GM18508 (cell line): ENCODE measurements around the gene PCDHGA7.
A peak's percentile ranks its signal among the peaks of the same experiment; 100 is the strongest.
"Not testable (repeated sequence)": the region's sequence is repeated elsewhere in the genome, so short reads cannot be mapped to it uniquely, and the experiment has no call there.

Source experiments
- ATAC-seq: cut with Tn5 transposase; IDR thresholded peaks from one replicate; pipeline ENCODE4 v1.9.1; 2021; ENCODE audit warnings: moderate number of reproducible peaks; ENCODE audit not compliant: insufficient read depth, unreplicated experiment

The PCDHGA7 gene

DNA sequence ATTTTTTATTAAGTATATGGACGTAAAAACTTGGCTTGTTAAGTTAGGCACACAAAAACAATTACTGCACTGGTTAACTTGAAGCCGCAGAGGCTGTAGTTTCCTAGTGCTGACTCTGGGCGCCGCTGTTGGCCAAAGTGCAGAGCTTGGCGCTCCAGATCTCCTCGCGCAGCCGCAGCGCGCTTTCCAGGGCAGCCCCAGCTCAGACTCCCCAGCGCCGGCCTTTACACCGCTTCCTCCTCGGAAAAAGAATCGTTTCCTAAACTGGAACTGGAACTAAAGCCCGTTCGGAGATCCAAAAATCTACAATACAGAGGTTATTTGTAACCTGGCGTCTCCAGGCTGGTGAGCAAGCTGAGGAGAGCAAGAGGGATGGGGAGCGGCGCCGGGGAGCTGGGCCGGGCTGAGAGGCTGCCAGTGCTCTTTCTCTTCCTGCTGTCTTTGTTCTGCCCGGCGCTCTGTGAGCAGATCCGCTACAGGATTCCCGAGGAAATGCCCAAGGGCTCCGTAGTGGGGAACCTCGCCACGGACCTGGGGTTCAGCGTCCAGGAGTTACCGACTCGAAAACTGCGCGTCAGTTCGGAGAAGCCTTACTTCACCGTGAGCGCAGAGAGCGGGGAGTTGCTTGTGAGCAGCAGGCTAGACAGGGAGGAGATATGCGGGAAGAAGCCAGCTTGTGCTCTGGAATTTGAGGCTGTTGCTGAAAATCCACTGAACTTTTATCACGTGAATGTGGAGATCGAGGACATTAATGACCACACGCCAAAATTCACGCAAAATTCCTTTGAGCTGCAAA, 15.4 kb downstream of the PCDHGA7 start, which contains the start of gene PCDHGB5:
Gene PCDHGB5 (plus strand): TSS at position 192 of the 796 bp plus-strand sequence. CDS start 181 bp downstream, at position 373.
- ATAC-seq = peak; percentile 97

DNA sequence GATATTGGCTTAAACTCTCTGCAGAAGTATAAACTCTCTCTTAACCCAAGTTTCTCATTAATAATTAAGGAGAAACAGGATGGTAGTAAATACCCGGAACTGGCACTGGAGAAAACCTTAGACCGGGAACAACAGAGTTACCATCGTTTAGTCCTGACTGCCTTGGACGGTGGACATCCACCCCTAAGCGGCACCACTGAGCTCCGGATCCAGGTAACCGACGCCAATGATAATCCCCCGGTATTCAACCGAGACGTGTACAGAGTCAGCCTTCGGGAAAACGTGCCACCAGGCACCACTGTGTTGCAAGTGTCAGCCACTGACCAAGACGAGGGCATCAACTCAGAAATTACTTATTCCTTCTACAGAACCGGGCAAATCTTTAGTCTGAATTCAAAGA, 16.1 kb downstream of the PCDHGA7 start:
- ATAC-seq = no peak

DNA sequence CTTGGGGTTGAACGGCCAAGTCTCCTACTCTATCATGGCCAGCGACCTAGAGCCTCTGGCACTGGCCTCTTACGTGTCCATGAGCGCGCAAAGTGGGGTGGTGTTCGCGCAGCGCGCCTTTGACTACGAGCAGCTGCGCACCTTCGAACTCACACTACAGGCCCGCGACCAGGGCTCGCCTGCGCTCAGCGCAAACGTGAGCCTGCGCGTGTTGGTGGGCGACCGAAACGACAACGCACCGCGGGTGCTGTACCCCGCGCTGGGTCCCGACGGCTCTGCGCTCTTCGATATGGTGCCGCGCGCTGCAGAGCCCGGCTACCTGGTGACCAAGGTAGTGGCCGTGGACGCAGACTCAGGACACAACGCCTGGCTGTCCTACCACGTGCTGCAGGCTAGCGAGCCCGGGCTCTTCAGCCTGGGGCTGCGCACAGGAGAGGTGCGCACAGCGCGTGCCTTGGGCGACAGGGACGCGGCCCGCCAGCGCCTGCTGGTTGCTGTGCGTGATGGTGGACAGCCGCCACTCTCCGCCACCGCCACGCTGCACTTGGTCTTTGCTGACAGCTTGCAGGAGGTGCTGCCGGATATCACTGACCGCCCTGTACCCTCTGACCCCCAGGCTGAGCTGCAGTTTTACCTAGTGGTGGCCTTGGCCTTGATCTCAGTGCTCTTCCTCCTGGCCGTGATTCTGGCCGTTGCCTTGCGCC, 17.2 kb downstream of the PCDHGA7 start:
- no peak for ATAC-seq

DNA sequence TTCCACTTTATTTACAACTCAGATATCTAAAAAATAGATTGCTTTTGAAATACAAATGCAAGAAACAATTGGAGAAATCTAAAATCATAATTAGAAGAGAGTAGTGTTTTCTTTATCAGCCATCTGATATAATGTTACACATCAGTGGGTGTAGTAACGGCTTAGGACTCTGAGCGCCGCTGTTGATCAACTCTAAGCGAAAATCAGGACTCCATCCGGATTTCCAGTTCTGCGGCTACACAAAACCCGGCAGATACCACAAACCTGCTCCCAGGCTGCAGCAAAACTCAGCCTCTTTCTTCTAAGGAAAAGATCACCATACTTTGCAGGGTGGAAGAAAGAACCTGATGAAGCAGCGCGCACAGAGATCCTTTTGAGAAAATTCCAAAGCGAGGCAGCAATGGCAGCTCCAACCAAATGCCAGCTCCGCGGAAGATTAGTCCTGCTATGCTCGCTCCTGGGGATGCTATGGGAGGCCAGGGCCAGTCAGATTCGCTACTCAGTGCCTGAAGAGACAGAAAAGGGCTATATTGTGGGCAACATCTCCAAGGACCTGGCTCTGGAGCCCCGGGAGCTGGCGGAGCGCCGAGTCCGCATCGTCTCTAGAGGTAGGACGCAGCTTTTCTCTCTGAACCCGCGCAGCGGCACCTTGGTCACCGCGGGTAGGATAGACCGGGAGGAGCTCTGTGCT, 20.2 kb downstream of the PCDHGA7 start, which contains the start of gene PCDHGA9:
Gene PCDHGA9 (plus strand): TSS at position 226 of the 691 bp plus-strand sequence. CDS start 175 bp downstream, at position 401.
- no peak for ATAC-seq

DNA sequence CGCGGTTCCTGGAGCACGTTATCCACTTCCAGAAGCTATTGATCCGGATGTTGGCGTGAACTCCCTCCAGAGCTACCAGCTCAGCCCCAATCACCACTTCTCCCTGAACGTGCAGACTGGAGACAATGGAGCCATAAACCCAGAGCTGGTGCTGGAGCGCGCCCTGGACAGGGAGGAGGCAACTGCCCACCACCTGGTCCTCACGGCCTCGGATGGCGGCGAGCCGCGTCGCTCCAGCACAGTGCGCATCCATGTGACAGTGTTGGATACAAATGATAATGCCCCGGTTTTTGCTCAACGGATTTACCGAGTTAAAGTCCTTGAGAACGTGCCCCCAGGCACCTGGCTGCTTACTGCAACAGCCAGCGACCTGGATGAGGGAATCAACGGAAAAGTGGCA, 20.8 kb downstream of the PCDHGA7 start:
- ATAC-seq = no peak

DNA sequence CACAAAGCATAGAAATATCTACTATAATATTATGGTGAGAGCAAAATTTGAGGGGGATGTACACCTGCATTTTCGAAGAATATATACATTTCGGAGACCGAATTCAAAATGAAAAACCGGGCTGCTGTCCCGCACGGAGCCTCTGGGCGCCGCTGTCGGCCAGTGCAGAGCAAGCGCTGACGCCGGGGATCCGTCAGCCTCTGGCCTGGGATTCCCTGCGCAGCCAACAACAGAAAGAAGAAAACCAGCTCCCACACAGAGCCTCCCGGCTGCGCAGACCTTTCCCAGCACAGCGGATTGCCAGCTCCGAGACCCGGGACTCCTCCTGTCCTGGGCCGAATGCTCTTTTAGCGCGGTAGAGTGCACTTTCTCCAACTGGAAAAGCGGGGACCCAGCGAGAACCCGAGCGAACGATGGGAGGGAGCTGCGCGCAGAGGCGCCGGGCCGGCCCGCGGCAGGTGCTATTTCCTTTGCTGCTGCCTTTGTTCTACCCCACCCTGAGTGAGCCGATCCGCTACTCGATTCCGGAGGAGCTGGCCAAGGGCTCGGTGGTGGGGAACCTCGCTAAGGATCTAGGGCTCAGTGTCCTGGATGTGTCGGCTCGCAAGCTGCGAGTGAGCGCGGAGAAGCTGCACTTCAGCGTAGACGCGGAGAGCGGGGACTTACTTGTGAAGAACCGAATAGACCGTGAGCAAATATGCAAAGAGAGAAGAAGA, 25.4 kb downstream of the PCDHGA7 start, which contains the start of gene PCDHGB6:
Gene PCDHGB6 (plus strand): TSS at position 232 of the 716 bp plus-strand sequence. CDS start 182 bp downstream, at position 414.
- not testable (repeated sequence) for ATAC-seq

DNA sequence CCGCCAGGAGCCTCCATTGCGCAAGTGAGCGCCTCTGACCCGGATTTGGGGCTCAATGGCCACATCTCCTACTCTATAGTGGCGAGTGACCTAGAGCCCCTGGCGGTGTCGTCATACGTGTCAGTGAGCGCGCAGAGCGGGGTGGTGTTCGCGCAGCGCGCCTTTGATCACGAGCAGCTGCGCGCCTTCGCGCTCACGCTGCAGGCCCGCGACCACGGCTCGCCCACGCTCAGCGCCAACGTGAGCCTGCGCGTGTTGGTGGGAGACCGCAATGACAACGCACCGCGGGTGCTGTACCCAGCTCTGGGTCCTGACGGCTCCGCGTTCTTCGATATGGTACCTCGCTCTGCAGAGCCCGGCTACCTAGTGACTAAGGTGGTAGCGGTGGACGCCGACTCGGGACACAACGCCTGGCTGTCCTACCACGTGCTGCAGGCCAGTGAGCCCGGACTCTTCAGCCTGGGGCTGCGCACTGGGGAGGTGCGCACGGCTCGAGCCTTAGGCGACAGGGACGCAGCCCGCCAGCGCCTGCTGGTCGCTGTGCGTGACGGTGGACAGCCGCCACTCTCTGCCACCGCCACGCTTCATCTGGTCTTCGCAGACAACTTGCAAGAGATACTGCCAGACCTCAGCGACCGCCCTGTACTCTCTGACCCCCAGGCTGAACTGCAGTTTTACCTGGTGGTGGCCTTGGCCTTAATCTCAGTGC, 27.2 kb downstream of the PCDHGA7 start:
- ATAC-seq = no peak

DNA sequence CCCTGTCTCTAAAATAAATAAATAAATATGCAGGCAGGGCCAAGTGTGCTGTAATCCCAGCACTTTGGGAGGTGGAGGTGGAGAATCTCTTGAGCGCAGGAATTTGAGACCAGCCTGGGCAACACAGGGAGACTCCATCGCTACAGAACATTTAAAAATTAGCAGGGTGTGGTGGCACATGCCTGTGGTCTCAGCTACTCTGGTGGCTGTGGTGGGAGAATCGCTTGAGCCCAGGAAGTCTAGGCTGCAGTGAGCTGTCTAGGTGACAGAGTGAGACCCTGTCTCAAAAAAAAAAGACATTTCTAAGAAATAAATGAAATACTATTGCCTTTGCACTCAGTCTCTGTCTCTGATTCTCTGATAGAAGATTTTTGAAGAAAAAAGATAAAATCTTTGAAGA, 29.0 kb downstream of the PCDHGA7 start:
- ATAC-seq = no peak

DNA sequence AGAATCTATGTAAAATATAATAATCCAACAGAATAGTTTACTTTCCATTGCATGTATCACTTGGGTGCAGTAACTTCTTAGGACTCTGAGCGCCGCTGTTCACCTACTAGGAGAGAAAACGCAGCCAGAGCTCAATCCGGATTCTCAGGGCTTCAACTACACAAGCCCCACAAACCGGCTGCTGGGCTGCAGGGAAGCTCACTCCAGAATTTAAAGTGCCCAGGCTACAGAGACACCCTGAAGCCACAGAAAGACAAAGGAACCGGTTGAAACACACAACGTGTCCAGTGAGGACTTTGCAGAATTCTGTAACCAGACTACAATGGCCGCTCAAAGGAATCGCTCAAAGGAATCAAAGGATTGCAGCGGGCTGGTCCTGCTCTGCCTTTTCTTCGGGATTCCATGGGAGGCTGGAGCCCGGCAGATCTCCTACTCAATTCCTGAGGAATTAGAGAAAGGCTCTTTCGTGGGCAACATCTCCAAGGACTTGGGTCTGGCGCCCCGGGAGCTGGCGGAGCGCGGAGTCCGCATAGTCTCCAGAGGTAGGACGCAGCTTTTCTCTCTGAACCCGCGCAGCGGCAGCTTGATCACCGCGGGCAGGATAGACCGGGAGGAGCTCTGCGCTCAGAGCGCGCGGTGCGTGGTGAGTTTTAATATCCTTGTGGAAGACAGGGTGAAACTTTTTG, 30.5 kb downstream of the PCDHGA7 start, which contains the start of gene PCDHGA10:
Gene PCDHGA10 (plus strand): TSS at position 134 of the 686 bp plus-strand sequence. CDS start 189 bp downstream, at position 323.
- ATAC-seq = peak; percentile 69

DNA sequence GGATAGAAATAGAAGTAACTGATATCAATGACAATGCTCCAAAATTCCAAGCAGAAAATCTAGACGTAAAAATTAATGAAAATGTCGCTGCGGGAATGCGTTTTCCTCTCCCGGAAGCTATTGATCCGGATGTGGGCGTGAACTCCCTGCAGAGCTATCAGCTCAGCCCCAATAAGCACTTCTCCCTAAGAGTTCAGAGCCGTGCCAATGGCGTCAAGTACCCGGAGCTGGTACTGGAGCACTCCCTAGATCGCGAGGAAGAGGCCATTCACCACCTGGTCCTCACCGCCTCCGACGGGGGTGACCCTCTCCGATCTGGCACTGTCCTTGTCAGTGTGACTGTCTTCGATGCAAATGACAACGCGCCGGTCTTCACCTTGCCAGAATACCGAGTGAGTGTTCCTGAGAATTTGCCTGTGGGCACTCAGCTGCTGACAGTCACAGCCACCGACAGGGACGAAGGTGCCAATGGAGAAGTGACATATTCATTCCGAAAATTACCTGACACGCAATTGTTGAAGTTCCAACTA, 31.1 kb downstream of the PCDHGA7 start:
- ATAC-seq = no peak

DNA sequence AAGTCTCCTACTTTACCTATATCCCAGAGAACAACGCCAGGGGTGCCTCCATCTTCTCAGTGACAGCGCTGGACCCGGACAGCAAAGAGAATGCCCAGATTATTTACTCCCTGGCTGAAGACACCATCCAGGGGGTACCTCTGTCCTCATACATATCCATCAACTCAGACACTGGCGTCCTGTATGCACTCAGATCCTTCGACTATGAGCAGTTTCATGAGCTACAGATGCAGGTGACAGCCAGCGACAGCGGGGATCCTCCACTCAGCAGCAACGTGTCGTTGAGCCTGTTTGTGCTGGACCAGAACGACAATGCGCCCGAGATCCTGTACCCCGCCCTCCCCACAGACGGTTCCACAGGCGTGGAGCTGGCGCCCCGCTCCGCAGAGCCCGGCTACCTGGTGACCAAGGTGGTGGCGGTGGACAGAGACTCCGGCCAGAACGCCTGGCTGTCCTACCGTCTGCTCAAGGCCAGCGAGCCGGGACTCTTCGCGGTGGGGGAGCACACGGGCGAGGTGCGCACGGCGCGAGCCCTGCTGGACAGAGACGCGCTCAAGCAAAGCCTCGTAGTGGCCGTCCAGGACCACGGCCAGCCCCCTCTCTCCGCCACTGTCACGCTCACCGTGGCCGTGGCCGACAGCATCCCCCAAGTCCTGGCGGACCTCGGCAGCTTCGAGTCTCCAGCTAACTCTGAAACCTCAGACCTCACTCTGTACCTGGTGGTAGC, 32.2 kb downstream of the PCDHGA7 start:
- ATAC-seq = not testable (repeated sequence)

DNA sequence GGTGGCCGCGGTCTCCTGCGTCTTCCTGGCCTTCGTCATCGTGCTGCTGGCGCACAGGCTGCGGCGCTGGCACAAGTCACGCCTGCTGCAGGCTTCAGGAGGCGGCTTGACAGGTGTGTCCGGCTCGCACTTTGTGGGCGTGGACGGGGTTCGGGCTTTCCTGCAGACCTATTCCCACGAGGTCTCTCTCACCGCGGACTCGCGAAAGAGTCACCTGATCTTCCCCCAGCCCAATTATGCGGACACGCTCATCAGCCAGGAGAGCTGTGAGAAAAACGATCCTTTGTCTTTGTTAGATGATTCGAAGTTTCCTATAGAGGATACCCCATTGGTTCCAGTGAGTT, 32.7 kb downstream of the PCDHGA7 start:
- not testable (repeated sequence) for ATAC-seq

DNA sequence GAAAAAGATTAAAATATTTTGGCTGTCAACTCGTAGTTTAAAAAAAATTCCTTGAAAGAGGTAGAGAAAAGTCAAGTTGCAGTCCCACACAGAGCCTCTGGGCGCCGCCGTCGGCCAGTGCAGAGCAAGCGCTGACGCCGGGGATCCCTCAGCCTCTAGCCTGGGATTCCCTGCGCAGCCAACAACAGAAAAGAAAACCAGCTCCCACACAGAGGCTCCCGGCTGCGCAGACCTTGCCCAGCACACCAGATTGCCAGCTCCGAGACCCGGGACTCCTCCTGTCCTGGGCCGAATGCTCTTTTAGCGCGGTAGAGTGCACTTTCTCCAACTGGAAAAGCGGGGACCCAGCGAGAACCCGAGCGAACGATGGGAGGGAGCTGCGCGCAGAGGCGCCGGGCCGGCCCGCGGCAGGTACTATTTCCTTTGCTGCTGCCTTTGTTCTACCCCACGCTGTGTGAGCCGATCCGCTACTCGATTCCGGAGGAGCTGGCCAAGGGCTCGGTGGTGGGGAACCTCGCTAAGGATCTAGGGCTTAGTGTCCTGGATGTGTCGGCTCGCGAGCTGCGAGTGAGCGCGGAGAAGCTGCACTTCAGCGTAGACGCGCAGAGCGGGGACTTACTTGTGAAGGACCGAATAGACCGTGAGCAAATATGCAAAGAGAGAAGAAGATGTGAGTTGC, 35.1 kb downstream of the PCDHGA7 start, which contains the start of gene PCDHGB7:
Gene PCDHGB7 (plus strand): TSS at position 184 of the 679 bp plus-strand sequence. CDS start 183 bp downstream, at position 367.
- peak; percentile 51 for ATAC-seq

DNA sequence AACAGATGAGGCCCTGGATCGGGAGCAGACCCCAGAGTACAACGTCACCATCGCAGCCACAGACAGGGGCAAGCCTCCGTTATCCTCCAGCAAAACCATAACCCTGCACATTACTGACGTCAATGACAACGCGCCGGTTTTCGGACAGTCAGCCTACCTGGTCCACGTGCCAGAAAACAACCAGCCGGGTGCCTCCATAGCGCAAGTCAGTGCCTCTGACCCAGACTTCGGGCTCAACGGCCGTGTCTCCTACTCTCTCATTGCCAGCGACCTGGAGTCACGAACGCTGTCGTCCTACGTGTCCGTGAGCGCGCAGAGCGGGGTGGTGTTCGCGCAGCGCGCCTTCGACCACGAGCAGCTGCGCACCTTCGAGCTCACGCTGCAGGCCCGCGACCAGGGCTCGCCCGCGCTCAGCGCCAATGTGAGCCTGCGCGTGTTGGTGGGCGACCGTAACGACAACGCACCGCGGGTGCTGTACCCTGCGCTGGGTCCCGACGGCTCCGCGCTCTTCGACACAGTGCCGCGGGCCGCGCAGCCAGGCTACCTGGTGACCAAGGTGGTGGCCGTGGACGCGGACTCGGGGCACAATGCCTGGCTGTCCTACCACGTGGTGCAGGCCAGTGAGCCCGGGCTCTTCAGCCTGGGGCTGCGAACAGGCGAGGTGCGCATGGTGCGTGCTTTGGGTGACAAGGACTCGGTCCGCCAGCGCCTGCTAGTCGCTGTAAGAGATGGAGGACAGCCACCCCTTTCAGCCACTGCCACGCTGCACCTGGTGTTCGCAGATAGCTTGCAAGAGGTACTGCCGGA, 36.7 kb downstream of the PCDHGA7 start:
- no peak for ATAC-seq

DNA sequence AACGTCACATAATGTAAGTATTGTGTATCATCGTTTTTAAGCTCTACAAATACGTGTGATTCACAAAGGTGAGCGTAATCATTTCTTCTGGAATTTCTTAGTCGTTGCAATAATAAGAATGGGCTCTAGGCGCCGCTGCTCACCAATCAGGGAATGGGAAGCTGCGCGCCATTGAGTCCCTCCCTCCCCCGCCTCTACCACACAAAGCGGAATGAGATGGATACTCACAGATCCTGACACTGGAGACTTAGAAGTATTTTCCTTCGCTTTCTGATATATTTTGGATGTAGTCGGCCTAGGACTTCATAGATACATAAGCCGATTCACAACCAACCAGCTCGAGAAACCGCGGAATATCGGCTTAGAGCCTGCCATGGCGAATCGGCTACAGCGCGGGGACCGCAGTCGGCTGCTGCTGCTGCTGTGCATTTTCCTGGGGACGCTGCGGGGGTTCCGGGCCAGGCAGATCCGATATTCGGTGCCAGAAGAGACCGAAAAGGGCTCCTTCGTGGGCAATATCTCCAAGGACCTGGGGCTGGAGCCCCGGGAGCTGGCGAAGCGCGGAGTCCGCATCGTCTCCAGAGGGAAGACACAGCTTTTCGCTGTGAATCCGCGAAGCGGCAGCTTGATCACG, 38.4 kb downstream of the PCDHGA7 start, which contains the start of gene PCDHGA11:
Gene PCDHGA11 (plus strand): TSS at position 197 of the 634 bp plus-strand sequence. CDS start 177 bp downstream, at position 374.
- no peak for ATAC-seq

DNA sequence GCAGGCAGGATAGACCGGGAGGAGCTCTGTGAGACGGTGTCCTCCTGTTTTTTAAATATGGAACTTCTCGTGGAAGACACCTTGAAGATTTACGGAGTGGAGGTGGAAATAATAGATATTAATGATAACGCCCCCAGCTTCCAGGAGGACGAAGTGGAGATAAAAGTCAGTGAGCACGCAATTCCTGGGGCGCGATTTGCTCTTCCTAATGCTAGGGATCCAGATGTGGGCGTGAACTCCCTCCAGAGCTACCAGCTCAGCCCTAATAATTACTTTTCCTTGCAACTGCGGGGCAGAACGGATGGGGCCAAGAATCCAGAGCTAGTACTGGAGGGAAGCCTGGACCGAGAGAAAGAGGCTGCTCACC, 38.9 kb downstream of the PCDHGA7 start:
- no peak for ATAC-seq
